Parathyroid adenoma (tissue), 2 donors: Measurements from ENCODE around the gene NEUROD1.

Source experiments
- H2AFZ ChIP-seq: fragments of 300-600 bp; sonication (generic); one replicate; pipeline ENCODE4 v1.7.0; 2017; ENCODE audit warnings: antibody characterized with exemption, mild to moderate bottlenecking
- H3K27ac ChIP-seq: fragments of 300-600 bp; sonication (generic); one replicate; pipeline ENCODE4 v1.7.0; 2017
- H3K27me3 ChIP-seq: fragments of 300-600 bp; sonication (generic); one replicate; pipeline ENCODE4 v1.7.0; 2017; ENCODE audit warnings: low read length; ENCODE audit not compliant: control insufficient read depth, insufficient read depth
- H3K36me3 ChIP-seq: fragments of 300-600 bp; sonication (generic); one replicate; pipeline ENCODE4 v1.7.0; 2017; ENCODE audit warnings: low read length; ENCODE audit not compliant: control insufficient read depth, insufficient read depth
- H3K4me1 ChIP-seq: fragments of 300-600 bp; sonication (generic); one replicate; pipeline ENCODE4 v1.7.0; 2017; ENCODE audit warnings: control low read depth
- H3K4me2 ChIP-seq: fragments of 300-600 bp; sonication (generic); one replicate; pipeline ENCODE4 v1.7.0; 2017; ENCODE audit warnings: low read length
- H3K4me3 ChIP-seq: fragments of 300-600 bp; sonication (generic); one replicate; pipeline ENCODE4 v1.7.0; 2017; ENCODE audit warnings: low read depth, low read length
- H3K79me2 ChIP-seq: fragments of 300-600 bp; sonication (generic); one replicate; pipeline ENCODE4 v1.7.0; 2017; ENCODE audit warnings: control low read depth
- H3K9ac ChIP-seq: fragments of 300-600 bp; sonication (generic); one replicate; pipeline ENCODE4 v1.7.0; 2017; ENCODE audit warnings: mild to moderate bottlenecking
- H3K9me3 ChIP-seq: fragments of 300-600 bp; sonication (generic); one replicate; pipeline ENCODE4 v1.7.0; 2017; ENCODE audit warnings: low read length; ENCODE audit not compliant: control insufficient read depth
- CTCF ChIP-seq: fragments of 300-600 bp; sonication (generic); IDR thresholded peaks from one replicate; pipeline ENCODE4 v1.7.0; 2017; ENCODE audit warnings: antibody characterized with exemption, mild to moderate bottlenecking
- donor health status: primary hyperparathyroidism.

The NEUROD1 gene

GRCh38 chr2:181680937-181681811 lies 857 bp upstream of the NEUROD1 start:
- Histone ChIP-seq H3K79me2 (no peaks in the 10 kb centered on the region), H3K4me3 (no peak overlapping the region), H3K9ac (no peak overlapping the region), H3K4me1 (no peaks in the 10 kb centered on the region), H3K9me3 (no peaks in the 10 kb centered on the region), H3K36me3 (no peaks in the 10 kb centered on the region), H2AFZ (no peak overlapping the region), H3K27me3 (no peaks in the 10 kb centered on the region), H3K4me2 (no peak overlapping the region), H3K27ac (no peak overlapping the region)
- TF ChIP-seq CTCF = no peak

- Histone ChIP-seq H3K4me1 (no peaks in the 10 kb centered on the region), H3K27ac (no peak overlapping the region), H3K79me2 (no peaks in the 10 kb centered on the region), H2AFZ (no peak overlapping the region), H3K9ac (no peak overlapping the region), H3K4me2 (no peak overlapping the region), H3K27me3 (no peaks in the 10 kb centered on the region), H3K4me3 (no peak overlapping the region), H3K9me3 (no peaks in the 10 kb centered on the region), H3K36me3 (no peaks in the 10 kb centered on the region)
- no peak for TF ChIP-seq CTCF
These were observed 755 bp downstream of the NEUROD1 start for GRCh38 chr2:181679544-181679979.

- H3K27ac ChIP-seq = no peak overlapping the region
- H3K36me3 ChIP-seq = no peaks in the 10 kb centered on the region
- no peaks in the 10 kb centered on the region for H3K9me3 ChIP-seq
- H3K4me1 ChIP-seq = no peaks in the 10 kb centered on the region
- no peaks in the 10 kb centered on the region for H3K27me3 ChIP-seq
- no peak overlapping the region for H3K4me3 ChIP-seq
- TF ChIP-seq CTCF = no peak
- no peaks in the 10 kb centered on the region for H3K79me2 ChIP-seq
- H3K4me2 ChIP-seq = no peak overlapping the region
- no peak overlapping the region for H3K9ac ChIP-seq
- H2AFZ ChIP-seq = no peak overlapping the region
These were observed 1.3 kb downstream of the NEUROD1 start for GRCh38 chr2:181678861-181679543.

GRCh38 chr2:181677912-181678586 lies 2.3 kb downstream of the NEUROD1 start:
- no peaks in the 10 kb centered on the region for H3K27me3 ChIP-seq
- H3K4me3 ChIP-seq = no peak overlapping the region

More at GRCh38 chr2:181677912-181678586, 2.3 kb downstream of the NEUROD1 start:
- no peak overlapping the region for H3K9ac ChIP-seq
- no peak overlapping the region for H3K27ac ChIP-seq
- no peaks in the 10 kb centered on the region for H3K9me3 ChIP-seq
- no peak overlapping the region for H3K4me2 ChIP-seq
- no peak for TF ChIP-seq CTCF
- no peaks in the 10 kb centered on the region for H3K36me3 ChIP-seq
- no peaks in the 10 kb centered on the region for H3K79me2 ChIP-seq
- H3K4me1 ChIP-seq = no peaks in the 10 kb centered on the region
- H2AFZ ChIP-seq = no peak overlapping the region
